HG03558 (cell line): ENCODE results near the gene SLC38A1.
"Not testable (repeated sequence)": the region's sequence is repeated elsewhere in the genome, so short reads cannot be mapped to it uniquely, and the experiment has no call there.

ENCODE experiments used
- ATAC-seq: cut with Tn5 transposase; IDR thresholded peaks from one replicate; pipeline ENCODE4 v1.9.1; 2021; ENCODE audit warnings: moderate number of reproducible peaks; ENCODE audit not compliant: unreplicated experiment; ENCODE audit errors: extremely low read depth

Gene SLC38A1

DNA sequence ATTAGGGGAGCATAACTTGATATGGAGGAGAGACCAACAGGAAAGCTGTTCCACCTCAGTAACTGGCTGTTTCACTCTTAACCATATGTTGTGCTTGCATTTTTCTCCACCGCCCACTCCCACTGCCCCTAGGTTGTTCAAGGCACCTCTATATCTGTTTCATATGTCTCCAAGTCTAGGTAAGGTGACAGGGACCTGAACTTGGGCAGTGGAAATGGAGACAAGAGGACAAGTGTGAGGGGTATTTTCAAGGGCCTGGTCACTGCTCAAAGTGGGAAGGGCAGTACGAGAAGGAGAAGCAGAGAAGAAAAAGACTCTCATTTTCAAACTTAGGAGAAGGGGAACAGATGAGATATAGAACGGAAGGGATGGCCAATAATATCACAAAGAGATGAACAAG is 3.1 kb downstream of the SLC38A1 start:
- no peak for ATAC-seq

DNA sequence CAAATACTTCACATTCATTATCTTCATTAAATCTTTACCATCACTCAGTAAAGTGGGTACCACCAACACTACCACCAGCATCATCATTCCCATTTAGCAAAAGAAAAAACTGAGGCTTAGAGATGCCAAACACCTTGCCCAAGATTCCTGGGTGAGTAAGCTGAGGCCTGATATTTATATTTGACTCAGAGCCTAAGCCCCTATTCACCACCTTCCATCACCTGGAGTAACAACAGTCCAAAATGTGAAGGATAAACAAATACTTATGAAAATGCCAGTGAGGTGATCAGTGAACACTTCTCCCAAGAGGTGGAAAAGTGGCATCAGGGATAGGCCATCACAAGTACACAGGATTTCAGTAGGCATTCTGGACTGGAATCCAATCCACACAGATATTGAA is 3.7 kb downstream of the SLC38A1 start:
- no peak for ATAC-seq

DNA sequence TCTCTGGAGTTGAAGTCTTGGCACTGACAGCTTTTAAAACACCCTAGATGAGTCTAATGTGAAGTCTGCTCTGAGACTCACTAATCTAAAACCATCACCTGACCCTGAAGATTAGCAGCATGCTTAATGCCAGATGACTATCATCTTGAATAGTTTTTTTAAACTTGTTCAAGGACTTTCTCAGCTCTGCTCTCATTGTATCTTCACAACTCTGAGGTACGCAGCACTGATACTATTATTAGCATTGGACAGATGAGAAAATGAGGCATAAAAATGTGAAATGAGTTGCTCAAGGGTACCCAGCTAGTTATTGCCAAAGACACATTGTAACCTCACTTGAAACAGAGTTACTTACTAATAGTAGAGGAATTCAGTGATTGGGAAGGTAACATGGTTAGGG is 4.8 kb downstream of the SLC38A1 start:
- no peak for ATAC-seq

DNA sequence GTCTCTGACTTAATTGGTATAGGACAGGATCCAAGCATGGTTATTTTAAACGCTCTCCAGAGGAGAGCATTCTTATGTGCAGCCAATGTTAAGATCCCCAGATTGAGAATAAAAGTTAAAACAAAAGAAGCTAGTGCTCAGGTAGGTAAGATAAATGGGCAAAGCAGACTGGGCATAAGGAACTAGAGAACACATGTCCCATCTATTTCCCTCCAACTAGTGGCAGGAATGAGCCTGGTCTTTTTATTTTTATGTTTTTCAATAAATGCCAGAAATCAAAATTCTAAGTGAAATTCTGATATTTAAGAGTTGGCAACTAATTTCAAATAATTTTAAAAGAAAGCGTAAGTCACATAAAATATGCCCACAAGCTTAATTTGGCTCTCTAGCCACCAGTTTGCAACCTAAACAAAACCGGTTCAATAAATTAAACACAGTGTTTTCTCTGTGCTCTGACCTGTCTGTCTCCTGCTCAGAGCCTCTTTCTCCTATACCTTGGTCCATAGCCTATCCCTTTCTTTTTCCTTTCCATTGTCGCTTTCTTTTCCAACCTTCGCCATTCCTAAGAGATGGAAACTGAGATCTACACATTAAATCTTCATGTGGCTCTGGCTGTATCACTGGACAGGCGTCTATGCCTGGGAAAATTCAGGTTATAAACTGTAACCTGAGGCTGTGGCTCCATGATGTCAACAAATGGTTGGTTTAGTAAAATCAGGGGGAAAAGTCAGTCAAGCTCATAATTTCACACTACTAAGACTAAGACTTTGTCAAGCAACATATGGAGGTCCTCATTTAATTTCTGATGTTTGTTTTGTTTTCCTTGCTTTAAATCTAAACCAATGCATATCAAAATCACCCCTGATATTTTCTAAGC is 5.5 kb downstream of the SLC38A1 start:
- ATAC-seq = no peak

DNA sequence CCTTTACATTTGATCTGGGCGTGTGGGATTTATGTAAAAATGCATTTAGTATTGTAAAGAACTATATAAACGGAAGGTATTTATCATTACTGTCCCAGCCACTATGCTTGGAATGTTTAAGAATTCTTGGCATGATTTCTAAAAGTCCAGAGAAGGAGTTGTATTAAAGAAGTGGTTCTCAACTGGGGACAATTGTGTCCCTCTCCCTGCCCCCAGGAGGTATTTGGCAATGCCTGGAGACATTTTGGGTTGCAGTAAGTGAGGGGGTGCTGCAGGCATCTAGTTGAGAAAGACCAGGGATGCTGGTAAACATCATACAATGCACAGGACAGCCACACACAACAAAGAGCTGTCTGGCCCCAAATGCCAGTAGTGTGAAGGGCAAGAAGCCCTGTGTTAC is 7.2 kb downstream of the SLC38A1 start:
- no peak for ATAC-seq

DNA sequence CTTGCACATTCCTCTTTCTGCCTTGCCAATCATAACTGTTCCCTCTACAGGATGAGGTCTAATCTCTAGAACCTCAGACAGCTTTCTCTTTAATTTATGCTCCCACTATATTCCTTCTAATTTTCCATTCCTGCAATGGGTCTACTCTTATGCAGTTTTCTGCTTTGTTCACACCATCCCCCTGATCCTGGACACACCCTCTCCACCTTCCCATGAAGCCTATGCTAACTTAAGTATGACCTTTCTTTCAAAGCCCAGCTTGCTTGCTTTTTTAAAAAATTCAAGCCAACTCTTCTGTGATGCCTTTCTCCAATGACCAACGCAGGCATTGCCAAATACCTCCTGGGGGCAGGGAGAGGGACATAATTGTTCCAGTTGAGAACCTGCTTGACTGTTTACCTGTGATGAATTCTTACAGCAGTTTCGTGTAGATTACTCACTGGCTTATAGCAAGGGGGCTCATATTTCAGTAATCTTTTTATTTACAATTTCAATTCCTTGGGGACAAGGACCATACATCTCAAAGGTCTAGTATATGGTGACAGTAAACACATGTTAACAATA is 7.8 kb downstream of the SLC38A1 start:
- ATAC-seq = no peak

DNA sequence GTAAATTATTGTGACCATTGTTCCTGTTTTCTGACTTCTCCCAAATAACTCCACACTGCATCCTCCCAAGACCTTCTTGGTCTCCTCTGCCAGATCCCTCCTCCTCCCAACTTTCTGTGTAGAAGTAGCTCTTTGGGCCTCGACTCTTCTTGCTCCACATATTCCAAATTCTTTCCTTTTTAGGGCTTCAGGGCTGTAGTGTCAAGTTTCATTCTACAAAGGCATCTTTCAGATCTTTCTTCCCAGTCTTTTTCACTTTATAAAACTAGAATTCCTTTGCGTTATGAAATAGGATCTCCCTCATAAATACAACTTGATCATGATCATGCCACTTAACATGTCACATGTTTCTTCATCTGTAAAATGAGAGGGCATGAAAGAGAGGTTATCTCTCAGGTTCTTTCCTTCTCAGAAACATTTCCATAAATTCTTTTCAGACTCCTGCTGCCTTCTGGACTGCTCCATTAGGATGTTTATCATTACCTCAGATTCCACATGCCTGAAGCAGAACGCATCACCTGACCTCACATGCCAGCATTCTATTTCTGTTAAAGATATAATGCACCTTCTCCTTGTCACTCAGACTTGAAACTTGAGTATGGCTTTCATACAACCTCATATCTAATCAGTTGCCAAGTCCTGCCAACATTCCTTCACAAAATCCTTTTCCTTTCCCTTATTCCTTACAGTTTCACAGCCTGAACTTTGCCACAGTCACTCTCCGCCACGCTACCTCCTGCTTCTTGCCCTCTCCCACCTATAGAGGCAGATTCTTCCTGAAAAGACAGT is 8.5 kb downstream of the SLC38A1 start:
- ATAC-seq = no peak

DNA sequence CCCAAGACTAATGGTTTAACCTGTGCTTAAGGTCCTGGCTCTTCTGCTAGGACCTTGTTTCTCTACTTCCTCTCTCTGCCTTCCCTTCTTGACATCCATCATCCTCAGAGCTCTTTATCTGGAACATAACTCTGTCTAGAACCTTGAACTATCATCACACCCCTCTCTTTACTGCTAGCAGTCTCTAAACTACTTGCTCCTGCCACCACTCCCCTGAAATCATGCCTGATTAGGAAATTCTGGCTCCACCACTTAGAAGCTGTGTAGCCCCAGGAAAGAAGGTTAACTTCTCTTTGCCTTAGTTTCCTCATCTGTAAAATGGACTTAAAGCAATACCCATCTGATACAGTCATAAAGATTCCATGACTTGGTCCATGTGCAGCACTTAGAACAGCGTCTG is 9.1 kb downstream of the SLC38A1 start:
- ATAC-seq = no peak

DNA sequence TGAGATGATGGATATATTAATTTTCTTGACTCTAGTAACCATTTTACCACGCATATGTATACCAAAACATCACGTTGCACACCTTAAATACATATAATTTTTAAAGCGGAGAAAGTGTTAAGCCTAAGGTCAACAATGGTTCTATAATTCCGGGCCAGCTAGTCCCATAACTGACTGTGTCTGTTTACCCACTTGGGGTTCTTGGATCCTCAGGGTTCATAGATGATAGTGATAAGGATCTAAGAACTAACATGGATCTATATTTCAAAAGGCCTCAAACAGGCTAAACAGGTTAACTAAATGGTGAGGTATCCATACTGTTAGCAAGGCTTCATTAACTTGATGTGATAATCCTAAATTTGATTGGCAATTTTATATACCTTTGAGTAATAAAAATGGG is 9.8 kb downstream of the SLC38A1 start:
- no peak for ATAC-seq

DNA sequence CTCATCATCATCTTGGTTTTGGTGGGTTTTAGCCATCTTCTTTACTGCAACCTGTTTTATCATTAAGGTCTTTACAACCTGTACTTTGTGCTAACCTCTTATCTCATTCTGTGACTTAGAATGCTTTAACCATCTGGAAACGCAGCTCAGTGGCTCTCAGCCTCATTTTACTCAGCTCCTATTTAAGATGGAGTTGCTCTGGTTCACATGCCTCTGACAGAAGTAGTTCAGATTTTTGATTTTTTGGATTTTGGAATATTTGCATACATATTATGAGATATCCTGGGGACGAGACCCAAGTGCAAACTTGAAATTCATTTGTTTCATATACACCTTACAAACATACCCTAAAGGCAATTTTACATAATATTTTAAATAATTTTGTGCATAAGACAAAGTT is 10.7 kb downstream of the SLC38A1 start:
- no peak for ATAC-seq

DNA sequence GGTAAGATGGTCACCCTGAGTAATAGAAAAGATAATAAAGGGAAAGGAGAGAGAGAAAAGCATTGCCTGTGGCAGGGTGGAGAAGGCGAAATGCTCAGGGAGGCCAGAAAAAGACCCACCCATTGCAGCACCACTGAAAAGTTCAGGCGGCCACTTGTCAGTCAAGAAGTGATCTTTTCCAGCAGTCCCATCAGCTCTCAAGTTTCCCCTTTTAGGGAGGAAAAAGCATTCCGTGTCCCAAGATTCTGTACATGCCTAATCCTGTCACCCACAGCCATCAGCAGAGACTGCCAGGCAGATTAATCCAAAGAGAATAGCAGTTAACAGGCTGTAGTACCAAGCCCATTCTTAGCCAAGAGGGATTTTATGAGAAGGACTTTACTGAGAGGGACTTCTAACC is 11.9 kb downstream of the SLC38A1 start:
- ATAC-seq = no peak

DNA sequence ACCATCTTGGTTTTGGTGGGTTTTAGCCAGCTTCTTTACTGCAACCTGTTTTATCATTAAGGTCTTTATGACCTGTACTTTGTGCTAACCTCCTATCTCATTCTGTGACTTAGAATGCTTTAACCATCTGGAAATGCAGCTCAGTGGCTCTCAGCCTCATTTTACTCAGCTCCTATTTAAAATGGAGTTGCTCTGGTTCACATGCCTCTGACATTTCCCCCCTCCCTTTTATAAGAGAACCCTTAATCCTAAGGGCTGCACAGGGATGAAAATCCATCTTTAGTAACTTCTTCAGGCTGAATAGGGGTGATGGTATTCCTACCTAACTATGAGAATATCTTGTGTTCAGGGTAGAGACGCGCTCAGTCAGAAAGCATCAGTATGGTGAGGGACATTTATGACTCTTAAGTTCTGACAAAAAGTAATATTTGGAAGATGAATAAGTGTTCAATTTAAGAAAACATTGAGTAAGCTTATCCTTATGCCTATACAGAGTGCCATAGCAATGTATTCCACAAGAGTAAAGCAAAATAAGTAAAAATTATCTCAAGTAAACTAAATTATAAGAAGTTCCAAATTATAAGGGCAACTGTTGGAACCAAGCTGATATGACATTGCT is 15.2 kb downstream of the SLC38A1 start:
- ATAC-seq = no peak

DNA sequence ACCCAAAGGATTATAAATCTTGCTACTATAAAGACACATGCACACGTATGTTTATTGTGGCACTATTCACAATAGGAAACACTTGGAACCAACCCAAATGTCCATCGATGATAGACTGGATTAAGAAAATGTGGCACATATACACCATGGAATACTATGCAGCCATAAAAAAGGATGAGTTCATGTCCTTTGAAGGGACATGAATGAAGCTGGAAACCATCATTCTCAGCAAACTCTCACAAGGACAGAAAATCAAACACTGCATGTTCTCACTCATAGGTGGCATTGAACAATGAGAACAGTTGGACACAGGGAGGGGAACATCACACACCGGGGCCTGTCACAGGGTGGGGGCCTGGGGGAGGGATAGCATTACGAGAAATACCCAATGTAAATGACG is 16.8 kb downstream of the SLC38A1 start:
- ATAC-seq = not testable (repeated sequence)

DNA sequence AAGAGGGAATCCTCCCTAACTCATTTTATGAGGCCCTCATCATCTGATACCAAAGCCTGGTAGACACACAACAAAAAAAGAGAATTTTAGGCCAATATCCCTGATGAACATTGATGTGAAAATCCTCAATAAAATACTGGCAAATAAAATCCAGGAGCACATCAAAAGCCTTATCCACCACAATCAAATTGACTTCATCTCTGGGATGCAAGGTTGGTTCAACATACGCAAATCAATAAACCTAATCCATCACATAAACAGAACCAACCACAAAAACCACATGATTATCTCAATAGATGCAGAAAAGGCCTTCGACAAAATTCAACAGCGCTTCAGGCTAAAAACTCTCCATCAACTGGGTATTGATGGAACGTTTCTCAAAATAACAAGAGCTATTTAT is 18.9 kb downstream of the SLC38A1 start:
- not testable (repeated sequence) for ATAC-seq

DNA sequence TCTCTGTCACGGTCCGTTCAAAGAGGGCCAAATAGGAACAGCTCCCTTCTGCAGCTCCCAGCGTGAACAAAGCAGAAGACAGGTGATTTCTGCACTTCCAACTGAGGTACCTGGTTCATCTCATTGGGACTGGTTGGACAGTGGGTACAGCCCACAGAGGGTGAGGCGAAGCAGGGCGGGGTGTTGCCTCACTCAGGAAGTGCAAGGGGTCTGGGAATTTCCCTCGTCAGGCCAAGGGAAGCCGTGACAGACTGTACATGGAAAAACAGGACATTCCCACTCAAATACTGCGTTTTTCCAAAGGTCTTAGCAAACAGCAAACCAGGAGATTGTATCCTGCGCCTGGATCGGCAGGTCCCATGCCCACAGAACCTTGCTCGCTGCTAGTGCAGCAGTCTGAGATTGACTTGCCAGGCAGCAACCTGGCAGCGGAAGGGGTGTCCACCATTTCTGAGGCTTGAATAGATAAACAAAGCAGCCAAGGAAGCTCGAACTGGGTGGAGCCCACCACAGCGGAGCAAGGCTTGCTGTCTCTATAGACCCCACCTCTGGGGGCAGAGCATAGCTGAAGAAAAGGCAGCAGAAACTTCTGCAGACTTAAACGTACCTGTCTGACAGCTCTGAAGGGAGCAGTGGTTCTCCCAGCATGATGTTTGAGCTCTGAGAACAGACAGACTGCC is 22.7 kb downstream of the SLC38A1 start:
- ATAC-seq = no peak

DNA sequence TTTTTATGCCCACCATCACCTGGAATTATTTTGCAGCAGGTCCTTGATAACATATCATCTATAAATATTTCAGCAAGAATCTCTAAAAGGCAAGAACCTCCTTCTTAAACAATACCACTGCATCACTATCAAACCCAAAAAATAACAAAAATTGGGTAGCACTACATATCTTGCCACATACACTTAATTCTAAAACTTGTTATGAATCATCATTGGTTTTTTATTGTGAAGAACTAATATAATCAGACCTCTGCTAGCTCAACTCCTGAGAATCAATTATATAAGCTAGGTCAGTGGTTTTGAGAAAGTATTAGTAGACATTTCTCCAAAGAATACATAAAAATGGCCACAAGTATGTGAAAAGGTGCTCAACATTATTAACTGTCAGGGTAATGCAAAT is 23.8 kb downstream of the SLC38A1 start:
- no peak for ATAC-seq

DNA sequence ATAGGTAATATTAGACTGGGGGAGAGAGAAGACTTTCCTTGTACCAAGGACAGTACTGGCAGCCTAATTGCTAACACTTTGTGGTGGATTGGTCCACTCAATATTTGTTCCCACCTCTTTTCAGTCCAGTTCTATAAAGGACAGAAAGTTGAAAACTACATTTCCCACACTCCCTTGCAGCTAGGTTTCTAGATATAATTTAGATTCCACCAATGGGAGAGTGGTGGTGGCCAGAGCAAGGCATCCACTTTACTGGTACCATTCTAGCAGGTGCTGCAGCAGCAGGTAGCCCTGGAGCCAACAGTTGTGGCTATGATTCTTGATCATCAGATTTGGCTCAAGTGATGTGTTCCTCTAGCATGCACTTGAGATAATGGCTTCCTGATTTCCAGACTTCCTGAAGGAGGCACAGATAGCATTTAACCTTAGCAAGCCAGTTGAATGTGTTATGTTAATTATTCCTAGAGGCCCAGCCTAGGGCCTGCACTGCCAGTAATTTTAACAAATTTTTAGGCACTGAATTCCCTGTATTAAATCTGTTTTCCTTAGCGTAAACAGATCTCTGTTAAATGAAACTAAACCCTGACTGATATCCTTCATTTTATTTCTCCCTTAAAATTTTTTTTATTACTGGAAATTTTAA is 24.4 kb downstream of the SLC38A1 start:
- ATAC-seq = no peak

DNA sequence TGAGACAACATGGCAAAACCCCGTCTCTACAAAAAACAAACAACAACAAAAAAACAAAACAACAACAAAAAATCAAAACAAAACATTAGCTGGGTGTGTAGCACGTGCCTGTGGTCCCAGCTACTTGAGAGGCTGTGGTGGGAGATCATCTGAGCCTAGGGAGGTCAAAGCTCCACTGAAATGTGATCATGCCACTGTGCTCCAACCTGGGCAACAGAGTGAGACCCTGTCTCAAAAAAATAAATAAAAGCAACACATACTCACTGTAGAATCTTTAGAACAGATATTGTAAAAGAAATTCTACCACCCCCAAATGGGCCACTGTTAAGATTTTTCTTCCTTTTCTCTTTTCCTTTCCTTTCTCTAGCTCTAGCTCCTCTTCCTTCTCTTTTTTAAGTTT is 26.3 kb downstream of the SLC38A1 start:
- no peak for ATAC-seq

DNA sequence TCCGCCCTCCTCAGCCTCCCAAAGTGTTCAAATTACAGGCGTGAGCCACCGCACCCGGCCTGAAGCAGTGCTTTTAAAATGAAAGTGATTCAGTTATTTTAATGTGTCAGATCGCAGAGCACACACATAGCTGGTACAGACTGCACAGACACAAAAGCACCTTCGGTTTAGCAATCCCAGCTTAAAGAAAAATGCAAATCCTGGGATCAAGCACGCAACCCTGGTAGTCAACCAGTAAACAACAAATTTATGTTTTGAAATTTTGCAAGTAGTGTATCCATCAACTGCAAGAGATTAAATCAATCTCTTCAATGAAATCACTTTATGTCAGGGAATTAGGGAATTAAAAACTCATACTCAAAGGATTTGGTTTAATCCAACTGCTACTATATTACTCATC is 28.4 kb downstream of the SLC38A1 start:
- no peak for ATAC-seq

DNA sequence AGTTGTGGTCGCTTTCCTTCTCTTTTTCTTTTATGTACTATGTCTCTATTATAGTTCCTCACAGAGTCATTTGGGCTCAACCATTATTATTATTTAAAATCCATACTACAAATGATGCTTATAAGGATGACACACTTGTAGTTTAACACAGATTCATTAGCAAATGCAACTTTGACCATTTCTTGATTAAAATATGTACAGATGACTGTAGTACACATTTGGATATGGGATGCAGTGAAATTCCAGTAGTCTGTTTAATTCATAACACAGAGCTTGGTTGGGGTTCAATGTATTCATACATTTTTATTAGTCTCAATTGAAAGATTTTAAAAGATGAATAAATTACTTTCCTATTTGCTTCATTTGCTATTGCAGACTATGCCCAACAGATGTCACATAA is 30.0 kb downstream of the SLC38A1 start:
- ATAC-seq = no peak
